GM23248 (cell line): ENCODE data around the gene AGPAT2. TPM values are rescaled to one million over a fixed set of nuclear protein-coding genes. Genes with fewer than 3 reads are reported as not detected.
A peak's percentile ranks its signal among the peaks of the same experiment; 100 is the strongest.

Experiments used
- DNase-seq: peaks from one replicate; pipeline ENCODE4 v3.0.0-alpha.2; 2015
- H2AFZ ChIP-seq: fragments of 200-600 bp; sonication (generic); 2 replicates; pipeline ENCODE4 v1.6.1; 2016; ENCODE audit warnings: antibody characterized with exemption
- H3F3A ChIP-seq: fragments of 200-600 bp; sonication (generic); 2 replicates; pipeline ENCODE4 v1.6.1; 2016; ENCODE audit warnings: mild to moderate bottlenecking, antibody characterized with exemption, mixed run types; ENCODE audit not compliant: insufficient read depth
- H3K27ac ChIP-seq: fragments of 200-600 bp; sonication (generic); 2 replicates; pipeline ENCODE4 v1.5.1; 2016; ENCODE audit warnings: mild to moderate bottlenecking
- H3K27me3 ChIP-seq: fragments of 200-600 bp; sonication (generic); replicated peaks from 2 replicates; pipeline ENCODE4 v1.6.1; 2016; ENCODE audit warnings: mild to moderate bottlenecking; ENCODE audit not compliant: insufficient read depth
- H3K36me3 ChIP-seq: fragments of 200-600 bp; sonication (generic); 2 replicates; pipeline ENCODE4 v1.6.1; 2016; ENCODE audit warnings: low read depth, mild to moderate bottlenecking
- H3K4me1 ChIP-seq: fragments of 200-600 bp; sonication (generic); 2 replicates; pipeline ENCODE4 v1.6.1; 2016; ENCODE audit warnings: mild to moderate bottlenecking; ENCODE audit not compliant: insufficient read depth
- H3K4me2 ChIP-seq: fragments of 200-600 bp; sonication (generic); one replicate; pipeline ENCODE4 v1.6.1; 2016; ENCODE audit warnings: mild to moderate bottlenecking; ENCODE audit not compliant: unreplicated experiment
- H3K4me3 ChIP-seq: fragments of 200-600 bp; sonication (generic); 2 replicates; pipeline ENCODE4 v1.5.1; 2016; ENCODE audit warnings: mild to moderate bottlenecking
- H3K79me2 ChIP-seq: fragments of 200-600 bp; sonication (generic); 2 replicates; pipeline ENCODE4 v1.6.1; 2016; ENCODE audit warnings: mild to moderate bottlenecking; ENCODE audit not compliant: insufficient read depth
- H3K9ac ChIP-seq: fragments of 200-600 bp; sonication (generic); 2 replicates; pipeline ENCODE4 v1.6.1; 2016; ENCODE audit warnings: mild to moderate bottlenecking
- H3K9me2 ChIP-seq: fragments of 200-600 bp; sonication (generic); 2 replicates; pipeline ENCODE4 v1.6.1; 2016; ENCODE audit warnings: mixed run types, mild to moderate bottlenecking, moderate library complexity; ENCODE audit not compliant: insufficient read depth
- H3K9me3 ChIP-seq: fragments of 200-600 bp; sonication (generic); one replicate; pipeline ENCODE4 v1.6.1; 2017; ENCODE audit warnings: low read depth
- H4K20me1 ChIP-seq: fragments of 200-600 bp; sonication (generic); 2 replicates; pipeline ENCODE4 v1.6.0; 2016; ENCODE audit not compliant: insufficient read depth
- EZH2 ChIP-seq: fragments of 200-600 bp; sonication (generic); IDR thresholded peaks from 2 replicates; pipeline ENCODE4 v1.6.1; 2018; ENCODE audit warnings: antibody characterized with exemption, mild to moderate bottlenecking; ENCODE audit not compliant: insufficient read depth, poor library complexity, severe bottlenecking
- EZH2phosphoT487 ChIP-seq: fragments of 200-600 bp; sonication (generic); IDR thresholded peaks from 2 replicates; pipeline ENCODE4 v1.6.1; 2018; ENCODE audit warnings: antibody characterized with exemption, moderate library complexity, mild to moderate bottlenecking, low read depth; ENCODE audit not compliant: insufficient read depth
- WGBS, 2 experiments: methylation state at CpG; one replicate each; pipeline ENCODE4 v1.1.6; 2015 to 2017; ENCODE audit warnings: low lambda C conversion rate in 2 of 2, low coverage in 1 of 2; ENCODE audit errors: missing lambda C conversion rate in 2 of 2; 5-methylcytosine and 5-hydroxymethylcytosine counted together
- in situ Hi-C: fragments of 300-500 bp; cut with MboI; formaldehyde crosslinking; loops from 2 replicates; pipeline ENCODE4 v1.15.0; 2020
- polyA plus RNA-seq: library from polyadenylated mRNA; unstranded; fragments of >200 nt; fragmentation: Nextera tagmentation; extraction: Ambion mirVana; gene quantifications from 2 replicates; pipeline ENCODE4 v1.2.1, GENCODE V29; 2016
- total RNA-seq: library from RNA; depleted of rRNA; stranded (reverse); fragments of >200 nt; shearing (Covaris generic); gene quantifications from 2 replicates; pipeline ENCODE4 v1.2.3, GENCODE V29; 2014

Gene AGPAT2
- total and polyA plus RNA-seq, 2 experiments from 2014 or later, result 58.3 to 68.7 TPM

DNA sequence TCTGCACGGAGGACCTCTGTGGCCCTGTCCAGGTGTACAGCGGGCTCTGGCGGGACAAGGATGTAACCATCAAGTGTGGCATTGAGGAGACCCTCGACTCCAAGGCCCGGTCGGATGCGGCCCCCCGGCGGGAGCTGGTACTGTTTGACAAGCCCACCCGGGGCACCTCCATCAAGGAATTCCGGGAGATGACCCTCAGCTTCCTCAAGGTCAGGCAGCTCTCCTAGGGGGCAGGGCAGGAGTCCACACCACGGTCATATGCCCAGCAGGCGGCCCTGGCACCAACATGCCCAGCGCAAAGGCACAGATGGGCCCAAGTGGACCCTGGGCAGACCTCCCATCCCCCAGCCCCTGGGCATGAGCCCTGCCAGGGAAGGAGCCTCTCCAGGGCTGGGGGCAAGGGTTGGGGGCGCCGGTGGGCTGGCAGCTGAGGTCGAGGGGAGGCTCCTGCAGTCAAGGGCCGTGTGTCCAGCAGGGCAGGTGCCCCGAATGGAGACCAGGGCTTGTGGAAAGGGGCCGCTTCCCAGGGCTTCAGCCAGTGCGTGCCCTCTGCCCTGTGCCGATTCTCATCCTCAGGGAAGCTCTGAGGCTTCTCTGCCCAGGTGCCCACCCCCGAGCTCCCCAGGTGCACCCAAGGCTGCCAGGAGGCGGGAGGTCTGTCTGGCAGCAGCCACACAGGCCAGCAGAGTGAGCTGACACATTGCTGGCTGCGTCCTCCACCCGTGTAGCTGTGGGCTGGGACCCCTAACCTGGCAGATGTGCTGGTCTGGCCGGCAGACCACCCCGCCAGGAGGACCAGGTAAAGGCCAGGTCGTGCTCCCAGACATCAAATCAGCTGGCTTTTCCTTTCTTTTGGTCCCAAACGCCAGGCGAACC is 35.1 kb upstream of the AGPAT2 start:
- no peaks in the 10 kb centered on the region for H3K9me3 ChIP-seq
- no peak overlapping the region for H3K4me3 ChIP-seq
- no peak for DNase-seq
- no peak overlapping the region for H3K4me2 ChIP-seq
- no peak overlapping the region for H3K27ac ChIP-seq
- no peaks in the 10 kb centered on the region for H3K9me2 ChIP-seq
- H3K27me3 ChIP-seq, result no peaks in the 10 kb centered on the region
- 78 to 85% methylated on average over 25 to 30 of the region's 31 CpGs for WGBS, 2 experiments
- peaks cover 37% of the 10 kb centered on the region for H3F3A ChIP-seq
- no peak overlapping the region for H2AFZ ChIP-seq
- peaks cover 17% of the 10 kb centered on the region; the same call in 1 of the 2 replicates for H4K20me1 ChIP-seq
- TF ChIP-seq EZH2phosphoT487, result no peak
- TF ChIP-seq EZH2, result no peak
- peaks cover 22% of the 10 kb centered on the region for H3K79me2 ChIP-seq
- H3K36me3 ChIP-seq, result peaks cover 15% of the 10 kb centered on the region; the same call in 1 of the 2 replicates
- H3K9ac ChIP-seq, result no peak overlapping the region
- peaks cover 23% of the 10 kb centered on the region for H3K4me1 ChIP-seq
- in situ Hi-C loops, result no loop called here

DNA sequence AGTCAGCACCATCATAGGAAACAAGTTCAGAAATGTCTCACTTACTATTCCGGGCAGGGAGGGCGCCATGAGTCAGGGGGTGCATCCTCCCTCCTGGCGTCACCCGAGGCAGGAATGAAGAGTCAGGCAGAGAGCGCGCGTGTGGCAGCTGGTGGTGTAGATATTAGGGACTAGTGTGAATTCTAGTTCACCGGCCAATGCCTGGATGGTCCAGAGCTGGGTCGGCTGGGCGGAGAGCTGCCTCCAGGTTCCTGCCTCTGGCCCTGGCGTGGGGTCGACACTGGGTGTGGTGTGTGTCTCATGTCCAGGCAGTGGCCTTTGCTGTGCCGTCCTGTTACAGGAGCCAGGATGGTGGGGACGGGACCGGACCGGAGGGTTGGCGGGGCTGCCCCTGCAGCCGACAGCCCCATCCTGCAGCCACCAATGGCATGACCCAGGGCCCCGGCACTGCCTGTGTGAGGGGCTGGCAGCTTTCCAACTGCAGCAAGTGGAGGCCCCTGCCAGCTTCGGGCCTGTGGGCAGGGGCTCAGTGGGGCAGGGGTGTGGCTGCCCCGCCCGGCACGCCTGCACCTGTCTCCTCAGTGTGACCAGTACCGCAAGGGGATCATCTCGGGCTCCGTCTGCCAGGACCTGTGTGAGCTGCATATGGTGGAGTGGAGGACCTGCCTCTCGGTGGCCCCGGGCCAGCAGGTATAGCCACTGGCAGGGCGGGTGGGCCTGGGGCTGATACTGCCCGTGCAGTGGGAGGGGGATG is 34.3 kb upstream of the AGPAT2 start:
- Histone ChIP-seq H3K9me3 (no peaks in the 10 kb centered on the region), H3K4me2 (no peak overlapping the region), H3K27me3 (no peaks in the 10 kb centered on the region), H3K9me2 (no peaks in the 10 kb centered on the region), H3K27ac (peak overlapping the region; percentile 26; the same call in 1 of the 2 replicates), H2AFZ (no peak overlapping the region), H3K9ac (no peak overlapping the region), H3K79me2 (peaks cover 13% of the 10 kb centered on the region), H3K36me3 (peaks cover 15% of the 10 kb centered on the region; the same call in 1 of the 2 replicates), H4K20me1 (peaks cover 17% of the 10 kb centered on the region; the same call in 1 of the 2 replicates), H3K4me3 (no peak overlapping the region), H3F3A (peaks cover 32% of the 10 kb centered on the region), H3K4me1 (peaks cover 18% of the 10 kb centered on the region)
- in situ Hi-C loops, result no loop called here
- TF ChIP-seq EZH2 (no peak), EZH2phosphoT487 (no peak)
- peak; percentile 95 for DNase-seq
- 44 to 49% methylated on average over 28 to 30 of the region's 30 CpGs for WGBS, 2 experiments

DNA sequence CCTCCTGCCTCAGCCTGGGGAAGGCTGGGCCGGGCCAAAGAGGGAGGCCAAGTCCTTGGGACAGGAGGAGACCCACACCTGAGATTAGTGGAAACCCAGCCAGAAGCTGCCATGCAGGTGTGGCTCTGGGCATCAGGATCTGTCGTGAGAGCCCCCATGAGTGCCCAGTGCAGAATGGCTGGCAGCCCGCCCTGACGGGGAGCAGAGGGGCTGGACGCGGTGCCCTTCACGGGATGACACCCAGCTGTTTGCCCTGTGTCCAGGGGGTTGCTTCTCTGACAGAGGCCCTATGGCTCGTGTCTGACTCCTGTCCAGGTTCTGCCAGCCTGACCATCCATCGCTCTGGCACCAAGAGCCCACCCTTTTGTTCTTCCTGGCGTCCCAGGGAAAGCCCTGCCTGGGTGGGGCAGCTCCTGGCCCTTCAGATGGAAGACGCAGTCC is 33.7 kb upstream of the AGPAT2 start:
- H3K9me3 ChIP-seq, result no peaks in the 10 kb centered on the region
- no peak overlapping the region for H3K9ac ChIP-seq
- peaks cover 26% of the 10 kb centered on the region for H3F3A ChIP-seq
- no peak overlapping the region for H3K4me2 ChIP-seq
- no peak for DNase-seq
- H3K79me2 ChIP-seq, result peaks cover 7% of the 10 kb centered on the region
- peaks cover 14% of the 10 kb centered on the region; the same call in 1 of the 2 replicates for H4K20me1 ChIP-seq
- H3K27me3 ChIP-seq, result no peaks in the 10 kb centered on the region
- no peak overlapping the region for H3K4me3 ChIP-seq
- 59 to 64% methylated on average over 11 of the region's 11 CpGs for WGBS, 2 experiments
- H2AFZ ChIP-seq, result no peak overlapping the region
- no peak overlapping the region; the same call in 1 of the 2 replicates for H3K27ac ChIP-seq
- in situ Hi-C loops, result no loop called here
- no peak for TF ChIP-seq EZH2phosphoT487
- TF ChIP-seq EZH2, result no peak
- no peaks in the 10 kb centered on the region for H3K9me2 ChIP-seq
- H3K36me3 ChIP-seq, result peaks cover 13% of the 10 kb centered on the region; the same call in 1 of the 2 replicates
- peaks cover 12% of the 10 kb centered on the region for H3K4me1 ChIP-seq

DNA sequence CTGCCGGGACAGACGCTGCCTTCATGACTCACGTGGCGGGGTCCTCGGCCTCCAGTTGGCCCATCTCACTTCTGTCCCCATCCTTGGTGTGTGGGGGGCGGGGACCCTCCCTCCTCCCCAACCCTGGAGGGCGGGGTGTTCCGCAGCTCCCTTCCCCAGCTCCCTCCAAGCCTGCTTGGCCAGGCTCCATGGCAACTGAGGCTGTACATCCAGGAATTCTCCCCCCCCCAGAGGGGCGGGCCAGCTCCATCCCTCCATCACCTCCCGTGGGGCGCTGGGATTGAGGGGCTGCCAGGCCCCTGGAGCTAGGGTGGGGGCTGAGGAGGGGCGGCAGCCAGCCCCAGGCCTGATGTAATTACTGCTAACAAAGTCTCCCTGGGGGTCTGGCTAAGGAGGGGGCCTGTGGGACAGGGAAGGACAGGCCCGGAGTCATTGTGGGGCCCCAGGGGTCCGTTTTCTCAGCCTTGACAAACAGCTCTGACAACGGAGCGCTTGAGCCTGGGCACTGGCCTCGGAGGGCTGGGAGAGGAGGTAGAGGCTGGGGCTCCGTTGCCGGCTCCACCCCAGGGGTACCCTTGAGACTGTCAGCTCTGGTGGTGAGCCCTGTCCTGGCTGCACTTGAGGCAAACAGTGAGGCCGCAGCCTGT is 33.1 kb upstream of the AGPAT2 start:
- Histone ChIP-seq H3K4me2 (no peak overlapping the region), H3K27me3 (no peaks in the 10 kb centered on the region), H3K27ac (no peak overlapping the region), H3F3A (peaks cover 20% of the 10 kb centered on the region), H3K9me3 (no peaks in the 10 kb centered on the region), H3K36me3 (0 out of 2 replicates have a peak, but pooled peaks cover 11% of the 10 kb centered on the region), H3K79me2 (peaks cover 2% of the 10 kb centered on the region; the same call in 1 of the 2 replicates), H4K20me1 (peaks cover 9% of the 10 kb centered on the region; the same call in 1 of the 2 replicates), H2AFZ (no peak overlapping the region), H3K4me1 (peaks cover 7% of the 10 kb centered on the region), H3K9me2 (no peaks in the 10 kb centered on the region), H3K4me3 (no peak overlapping the region), H3K9ac (no peak overlapping the region)
- DNase-seq, result peak; percentile 46
- in situ Hi-C loops, result no loop called here
- TF ChIP-seq EZH2, result no peak
- no peak for TF ChIP-seq EZH2phosphoT487
- 26 to 29% methylated on average over 17 to 20 of the region's 20 CpGs for WGBS, 2 experiments
